GM23248 (cell line): ENCODE data around the gene HIPK3. TPM values are rescaled to one million over a fixed set of nuclear protein-coding genes. Genes with fewer than 3 reads are reported as not detected.

ENCODE experiments used
- DNase-seq: peaks from one replicate; pipeline ENCODE4 v3.0.0-alpha.2; 2015
- H2AFZ ChIP-seq: fragments of 200-600 bp; sonication (generic); 2 replicates; pipeline ENCODE4 v1.6.1; 2016; ENCODE audit warnings: antibody characterized with exemption
- H3F3A ChIP-seq: fragments of 200-600 bp; sonication (generic); 2 replicates; pipeline ENCODE4 v1.6.1; 2016; ENCODE audit warnings: mild to moderate bottlenecking, antibody characterized with exemption, mixed run types; ENCODE audit not compliant: insufficient read depth
- H3K27ac ChIP-seq: fragments of 200-600 bp; sonication (generic); 2 replicates; pipeline ENCODE4 v1.5.1; 2016; ENCODE audit warnings: mild to moderate bottlenecking
- H3K27me3 ChIP-seq: fragments of 200-600 bp; sonication (generic); replicated peaks from 2 replicates; pipeline ENCODE4 v1.6.1; 2016; ENCODE audit warnings: mild to moderate bottlenecking; ENCODE audit not compliant: insufficient read depth
- H3K36me3 ChIP-seq: fragments of 200-600 bp; sonication (generic); 2 replicates; pipeline ENCODE4 v1.6.1; 2016; ENCODE audit warnings: low read depth, mild to moderate bottlenecking
- H3K4me1 ChIP-seq: fragments of 200-600 bp; sonication (generic); 2 replicates; pipeline ENCODE4 v1.6.1; 2016; ENCODE audit warnings: mild to moderate bottlenecking; ENCODE audit not compliant: insufficient read depth
- H3K4me2 ChIP-seq: fragments of 200-600 bp; sonication (generic); one replicate; pipeline ENCODE4 v1.6.1; 2016; ENCODE audit warnings: mild to moderate bottlenecking; ENCODE audit not compliant: unreplicated experiment
- H3K4me3 ChIP-seq: fragments of 200-600 bp; sonication (generic); 2 replicates; pipeline ENCODE4 v1.5.1; 2016; ENCODE audit warnings: mild to moderate bottlenecking
- H3K79me2 ChIP-seq: fragments of 200-600 bp; sonication (generic); 2 replicates; pipeline ENCODE4 v1.6.1; 2016; ENCODE audit warnings: mild to moderate bottlenecking; ENCODE audit not compliant: insufficient read depth
- H3K9ac ChIP-seq: fragments of 200-600 bp; sonication (generic); 2 replicates; pipeline ENCODE4 v1.6.1; 2016; ENCODE audit warnings: mild to moderate bottlenecking
- H3K9me2 ChIP-seq: fragments of 200-600 bp; sonication (generic); 2 replicates; pipeline ENCODE4 v1.6.1; 2016; ENCODE audit warnings: mixed run types, mild to moderate bottlenecking, moderate library complexity; ENCODE audit not compliant: insufficient read depth
- H3K9me3 ChIP-seq: fragments of 200-600 bp; sonication (generic); one replicate; pipeline ENCODE4 v1.6.1; 2017; ENCODE audit warnings: low read depth
- H4K20me1 ChIP-seq: fragments of 200-600 bp; sonication (generic); 2 replicates; pipeline ENCODE4 v1.6.0; 2016; ENCODE audit not compliant: insufficient read depth
- EZH2 ChIP-seq: fragments of 200-600 bp; sonication (generic); IDR thresholded peaks from 2 replicates; pipeline ENCODE4 v1.6.1; 2018; ENCODE audit warnings: antibody characterized with exemption, mild to moderate bottlenecking; ENCODE audit not compliant: insufficient read depth, poor library complexity, severe bottlenecking
- EZH2phosphoT487 ChIP-seq: fragments of 200-600 bp; sonication (generic); IDR thresholded peaks from 2 replicates; pipeline ENCODE4 v1.6.1; 2018; ENCODE audit warnings: antibody characterized with exemption, moderate library complexity, mild to moderate bottlenecking, low read depth; ENCODE audit not compliant: insufficient read depth
- WGBS, 2 experiments: methylation state at CpG; one replicate each; pipeline ENCODE4 v1.1.6; 2015 to 2017; ENCODE audit warnings: low lambda C conversion rate in 2 of 2, low coverage in 1 of 2; ENCODE audit errors: missing lambda C conversion rate in 2 of 2; 5-methylcytosine and 5-hydroxymethylcytosine counted together
- in situ Hi-C: fragments of 300-500 bp; cut with MboI; formaldehyde crosslinking; loops from 2 replicates; pipeline ENCODE4 v1.15.0; 2020
- polyA plus RNA-seq: library from polyadenylated mRNA; unstranded; fragments of >200 nt; fragmentation: Nextera tagmentation; extraction: Ambion mirVana; gene quantifications from 2 replicates; pipeline ENCODE4 v1.2.1, GENCODE V29; 2016
- total RNA-seq: library from RNA; depleted of rRNA; stranded (reverse); fragments of >200 nt; shearing (Covaris generic); gene quantifications from 2 replicates; pipeline ENCODE4 v1.2.3, GENCODE V29; 2014; rRNA removed

Gene HIPK3
- total and polyA plus RNA-seq, 2 experiments from 2014 or later: 17.8 to 82.9 TPM

DNA sequence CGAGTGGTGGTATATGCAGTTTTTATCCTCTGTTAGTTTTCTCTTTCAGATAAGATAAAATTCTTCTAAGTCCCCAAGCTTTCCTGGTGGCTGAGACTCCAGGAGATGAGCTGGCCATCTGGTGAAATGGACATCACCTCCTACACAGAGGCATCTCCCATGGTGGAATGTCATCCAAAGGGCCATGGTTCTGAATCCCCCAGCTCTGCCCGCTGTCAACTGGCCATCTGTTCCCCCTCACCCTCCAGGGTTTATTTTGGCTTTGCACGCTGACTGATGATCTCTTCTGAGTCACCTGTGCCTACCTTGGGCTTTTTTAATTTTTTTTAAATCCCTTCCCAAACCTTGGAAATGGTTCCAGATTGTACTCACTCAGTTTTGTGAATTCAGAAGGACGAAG is 142.2 kb downstream of the HIPK3 start:
- no peaks in the 10 kb centered on the region for H3K9me3 ChIP-seq
- no peak overlapping the region for H3K9ac ChIP-seq
- no peaks in the 10 kb centered on the region for H4K20me1 ChIP-seq
- H3K9me2 ChIP-seq: no peaks in the 10 kb centered on the region
- no peaks in the 10 kb centered on the region for H3K4me1 ChIP-seq
- H3K4me3 ChIP-seq: no peak overlapping the region
- peaks cover 98% of the 10 kb centered on the region for H3K79me2 ChIP-seq
- in situ Hi-C loops: no loop called here
- H3F3A ChIP-seq: no peaks in the 10 kb centered on the region
- H3K27me3 ChIP-seq: no peaks in the 10 kb centered on the region
- no peak overlapping the region for H3K4me2 ChIP-seq
- DNase-seq: no peak
- TF ChIP-seq EZH2: no peak
- TF ChIP-seq EZH2phosphoT487: no peak
- no peaks in the 10 kb centered on the region for H3K36me3 ChIP-seq
- no peak overlapping the region for H3K27ac ChIP-seq
- 88 to 89% methylated on average over 4 of the region's 4 CpGs for WGBS, 2 experiments
- H2AFZ ChIP-seq: no peak overlapping the region

- Histone ChIP-seq H3K79me2 (peaks cover 96% of the 10 kb centered on the region), H3K27ac (no peak overlapping the region), H3K4me2 (no peak overlapping the region), H3K27me3 (no peaks in the 10 kb centered on the region), H4K20me1 (no peaks in the 10 kb centered on the region), H3K9me2 (no peaks in the 10 kb centered on the region), H3F3A (no peaks in the 10 kb centered on the region), H3K36me3 (no peaks in the 10 kb centered on the region), H3K4me3 (no peak overlapping the region), H3K9me3 (no peaks in the 10 kb centered on the region), H3K9ac (no peak overlapping the region), H3K4me1 (peaks cover 7% of the 10 kb centered on the region), H2AFZ (no peak overlapping the region)
- TF ChIP-seq EZH2 (no peak), EZH2phosphoT487 (no peak)
- no peak for DNase-seq
- in situ Hi-C loops: no loop called here
- WGBS, 2 experiments: 96 to 100% methylated on average over 2 of the region's 2 CpGs
These were observed 144.9 kb downstream of the HIPK3 start for GRCh38 chr11:33402066-33402465.

DNA sequence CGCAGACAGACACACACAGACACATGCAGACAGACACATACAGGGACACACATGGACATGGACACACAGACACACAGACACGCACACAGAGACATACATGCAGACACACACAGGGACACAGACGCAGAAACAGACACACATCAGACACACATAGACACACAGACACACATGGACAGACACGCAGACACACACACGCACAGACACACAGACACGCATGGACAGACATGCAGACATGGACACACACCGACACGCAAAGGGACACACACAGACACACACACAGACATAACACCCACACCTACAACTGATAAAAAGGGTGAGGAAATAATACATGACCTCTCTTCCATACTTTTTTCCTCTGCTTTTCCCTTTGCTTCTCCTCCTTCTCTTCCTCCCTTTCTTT is 146.2 kb downstream of the HIPK3 start:
- Histone ChIP-seq H3K79me2 (peaks cover 94% of the 10 kb centered on the region), H3K4me2 (no peak overlapping the region), H3F3A (no peaks in the 10 kb centered on the region; the same call in 1 of the 2 replicates), H3K27ac (no peak overlapping the region), H3K9me2 (no peaks in the 10 kb centered on the region), H3K9ac (no peak overlapping the region), H3K27me3 (no peaks in the 10 kb centered on the region), H2AFZ (no peak overlapping the region), H3K36me3 (no peaks in the 10 kb centered on the region), H3K4me3 (no peak overlapping the region), H4K20me1 (no peaks in the 10 kb centered on the region), H3K9me3 (no peaks in the 10 kb centered on the region), H3K4me1 (peaks cover 7% of the 10 kb centered on the region)
- DNase-seq: no peak
- no peak for TF ChIP-seq EZH2
- no peak for TF ChIP-seq EZH2phosphoT487
- WGBS, 2 experiments: 96% methylated on average over 8 of the region's 8 CpGs
- in situ Hi-C loops: no loop called here

DNA sequence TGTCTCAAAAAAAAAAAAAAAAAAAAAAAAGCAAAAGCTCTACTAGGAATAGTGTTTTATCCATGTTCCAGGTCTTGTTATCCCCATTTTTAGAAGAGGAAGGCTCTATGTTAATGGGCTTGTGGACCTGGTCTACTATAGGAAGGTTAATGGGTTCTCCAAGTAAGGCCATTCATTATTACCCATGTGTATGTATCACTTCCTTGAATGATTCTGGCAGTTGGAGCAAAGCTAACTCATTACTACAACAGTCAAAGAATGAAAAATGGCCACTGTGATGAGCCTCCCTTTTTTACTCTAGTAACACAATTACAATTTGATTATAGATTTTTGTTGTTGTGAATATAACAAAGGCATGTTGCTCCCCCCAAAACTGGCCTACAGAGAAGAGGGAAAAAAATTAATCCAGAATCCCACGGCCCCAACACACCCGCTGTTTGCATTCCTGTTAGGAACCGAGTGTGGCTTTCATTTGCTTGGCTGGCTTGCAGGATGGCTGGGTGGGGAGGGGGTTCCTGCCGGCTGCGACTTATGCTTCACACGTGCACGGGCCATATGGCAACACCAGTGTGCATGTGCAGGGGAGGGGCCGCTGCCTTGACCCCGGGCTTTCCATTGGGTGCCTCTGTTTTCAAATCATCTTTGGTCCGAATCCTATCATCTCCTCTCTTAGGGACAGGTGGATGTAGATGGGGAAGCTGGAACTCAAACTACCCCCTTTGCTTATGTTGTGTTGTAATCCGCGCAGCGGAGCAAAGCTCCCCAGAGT is 148.8 kb downstream of the HIPK3 start:
- WGBS, 2 experiments: 42 to 44% methylated on average over 13 of the region's 13 CpGs
- TF ChIP-seq EZH2phosphoT487: no peak
- TF ChIP-seq EZH2: no peak
- H3K36me3 ChIP-seq: no peaks in the 10 kb centered on the region
- peaks cover 4% of the 10 kb centered on the region; the same call in 1 of the 2 replicates for H4K20me1 ChIP-seq
- no peaks in the 10 kb centered on the region for H3K27me3 ChIP-seq
- no peaks in the 10 kb centered on the region for H3K9me3 ChIP-seq
- DNase-seq: peak; percentile 42
- H3K9me2 ChIP-seq: no peaks in the 10 kb centered on the region
- no peak overlapping the region for H3K9ac ChIP-seq
- in situ Hi-C loops: no loop called here
- H3K79me2 ChIP-seq: peaks cover 95% of the 10 kb centered on the region
- H3K4me1 ChIP-seq: peaks cover 7% of the 10 kb centered on the region
- no peaks in the 10 kb centered on the region; the same call in 1 of the 2 replicates for H3F3A ChIP-seq
- H2AFZ ChIP-seq: 0 out of 2 replicates have a peak overlapping the region, but pooled peaks have one; percentile 18
- H3K27ac ChIP-seq: no peak overlapping the region
- H3K4me3 ChIP-seq: no peak overlapping the region
- no peak overlapping the region for H3K4me2 ChIP-seq

Other genes with a start within 250 kb of the HIPK3 start
- gene DEPDC7, start 241.5 kb upstream of the HIPK3 start, total RNA-seq: 4.8 and 5.3 TPM in 2 replicates
- 9.7 and 9.9 TPM in 2 replicates for gene DEPDC7, start 241.5 kb upstream of the HIPK3 start, polyA plus RNA-seq
- gene TCP11L1, start 217.8 kb upstream of the HIPK3 start, total RNA-seq: 39.8 and 42.6 TPM in 2 replicates
- 23.4 and 25.4 TPM in 2 replicates for gene TCP11L1, start 217.8 kb upstream of the HIPK3 start, polyA plus RNA-seq
- gene CSTF3, start 95.9 kb upstream of the HIPK3 start, total RNA-seq: 11.1 and 15.7 TPM in 2 replicates
- 29.0 and 29.6 TPM in 2 replicates for gene CSTF3, start 95.9 kb upstream of the HIPK3 start, polyA plus RNA-seq
- gene KIAA1549L, start 118.7 kb downstream of the HIPK3 start, total RNA-seq: 29.9 and 35.3 TPM in 2 replicates
- gene KIAA1549L, start 118.7 kb downstream of the HIPK3 start, polyA plus RNA-seq: 6.3 and 6.9 TPM in 2 replicates